Cardiac septum (tissue), 1 donor: ENCODE data around the gene INO80C. TPM values are rescaled to one million over a fixed set of nuclear protein-coding genes. Genes with fewer than 3 reads are reported as not detected.

ENCODE experiments used
- DNase-seq: peaks from one replicate; pipeline ENCODE4 v3.0.0-alpha.2; 2020; ENCODE audit warnings: low spot score
- intact Hi-C: fragments of 100-400 bp; cut with DNase I; formaldehyde crosslinking; loops from one replicate; pipeline ENCODE4 v1.14.0; 2022
- total RNA-seq: library from RNA; stranded (reverse); fragmentation: NEBNext Ultra II Directional; extraction: Animal tissue kit (Norgen Biotek cat#: 25700); gene quantifications from one replicate; pipeline ENCODE4 v1.2.1, GENCODE V29; 2021
- donor health status: DM: no; HTN: no; CAD: no.

The INO80C gene
- total RNA-seq, 1 donor from 2014 or later, result 21.8 TPM

DNA sequence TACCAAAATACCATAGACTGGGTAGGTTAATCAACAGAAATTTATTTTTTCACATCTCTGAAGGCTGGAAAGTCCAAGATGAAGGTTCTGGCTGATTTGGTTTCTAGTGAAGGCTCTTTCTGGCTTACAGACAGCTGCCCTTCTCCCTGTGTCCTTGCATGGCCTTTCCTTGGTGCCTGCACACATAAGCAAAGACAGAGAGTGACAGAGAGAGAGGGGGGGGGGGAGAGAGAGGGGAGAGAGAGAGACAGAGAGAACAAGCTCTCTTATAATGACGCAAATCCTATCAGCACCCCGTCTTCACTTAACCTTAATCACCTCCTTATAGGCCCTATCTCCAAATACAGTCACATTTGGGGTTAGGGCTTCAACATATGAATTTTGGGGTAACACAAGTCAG is 53.9 kb downstream of the INO80C start:
- no peak for DNase-seq
- intact Hi-C loops, result no loop called here

DNA sequence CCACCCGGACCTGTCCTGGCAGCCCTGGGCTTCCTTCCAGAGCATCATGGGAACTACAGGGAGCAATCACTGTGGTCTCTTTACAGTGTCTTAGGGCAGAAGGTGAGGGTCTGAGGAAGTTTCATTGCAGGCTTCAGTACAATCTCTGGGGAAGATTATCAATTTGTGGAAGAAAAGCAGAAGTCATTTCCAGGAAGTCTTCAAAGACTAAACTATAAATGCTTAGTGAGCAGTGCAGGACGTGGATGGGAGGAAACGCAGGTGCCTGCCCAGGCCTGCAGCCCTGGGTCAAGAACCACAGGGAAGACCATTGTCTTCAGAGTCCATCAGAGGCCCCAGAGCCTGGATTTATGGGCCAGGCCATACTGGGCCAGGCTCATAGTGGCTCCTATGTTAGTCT is 54.3 kb downstream of the INO80C start:
- DNase-seq, result no peak
- intact Hi-C loops, result no loop called here

DNA sequence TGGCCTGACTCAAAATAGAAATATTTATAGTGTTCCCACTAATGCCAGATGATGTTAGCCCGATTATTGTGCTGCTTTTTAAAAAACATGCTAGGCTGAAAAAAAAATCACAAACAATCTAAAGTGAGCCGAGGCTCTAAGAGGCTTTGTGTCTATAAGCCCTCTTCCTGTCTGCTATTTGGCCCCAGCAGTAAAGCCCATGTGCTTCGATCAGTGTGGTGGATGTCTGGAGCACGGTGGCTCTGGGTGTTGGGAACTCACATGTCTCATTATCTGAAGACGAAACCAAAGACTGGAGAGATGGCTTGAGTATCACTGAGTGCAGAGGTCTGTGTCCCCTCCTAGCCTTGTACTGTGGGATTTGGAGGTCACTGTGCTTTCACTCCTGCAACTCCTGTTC is 55.1 kb downstream of the INO80C start:
- no peak for DNase-seq
- intact Hi-C loops, result no loop called here

DNA sequence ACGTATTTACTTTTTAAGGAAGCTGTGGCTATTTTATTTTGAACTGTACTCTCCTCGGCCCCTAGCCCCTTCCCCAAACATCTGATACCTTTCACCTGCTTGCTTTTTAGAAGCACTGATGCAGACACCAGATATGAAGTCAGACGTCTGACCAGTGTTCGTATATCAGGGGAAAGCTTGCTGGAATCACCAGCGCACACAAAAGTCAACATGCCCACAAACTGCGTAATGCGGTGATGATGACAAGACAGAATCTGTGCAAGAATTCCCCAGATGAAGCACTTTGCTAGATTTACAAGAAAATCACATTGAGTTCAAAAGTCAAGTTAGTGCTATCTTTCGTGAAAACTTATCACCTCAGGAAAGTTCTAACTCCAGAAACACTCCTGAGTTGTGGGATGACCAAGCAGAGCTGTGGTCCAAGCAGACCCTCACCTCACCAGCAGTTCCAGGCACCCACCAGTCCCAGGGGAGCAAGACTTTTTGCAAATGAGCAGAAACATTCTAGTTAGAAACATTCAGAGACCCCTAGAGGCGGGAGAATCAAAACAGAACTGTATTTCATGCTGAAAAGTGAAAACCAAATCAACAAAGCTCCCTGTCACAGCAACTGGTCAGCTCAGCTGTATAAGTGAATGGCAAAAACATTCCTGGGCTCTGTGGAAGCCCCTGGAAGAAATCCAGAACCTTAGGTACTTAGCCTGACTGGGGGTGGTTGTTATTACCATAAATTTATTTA is 55.7 kb downstream of the INO80C start:
- intact Hi-C loops, result no loop called here
- no peak for DNase-seq

DNA sequence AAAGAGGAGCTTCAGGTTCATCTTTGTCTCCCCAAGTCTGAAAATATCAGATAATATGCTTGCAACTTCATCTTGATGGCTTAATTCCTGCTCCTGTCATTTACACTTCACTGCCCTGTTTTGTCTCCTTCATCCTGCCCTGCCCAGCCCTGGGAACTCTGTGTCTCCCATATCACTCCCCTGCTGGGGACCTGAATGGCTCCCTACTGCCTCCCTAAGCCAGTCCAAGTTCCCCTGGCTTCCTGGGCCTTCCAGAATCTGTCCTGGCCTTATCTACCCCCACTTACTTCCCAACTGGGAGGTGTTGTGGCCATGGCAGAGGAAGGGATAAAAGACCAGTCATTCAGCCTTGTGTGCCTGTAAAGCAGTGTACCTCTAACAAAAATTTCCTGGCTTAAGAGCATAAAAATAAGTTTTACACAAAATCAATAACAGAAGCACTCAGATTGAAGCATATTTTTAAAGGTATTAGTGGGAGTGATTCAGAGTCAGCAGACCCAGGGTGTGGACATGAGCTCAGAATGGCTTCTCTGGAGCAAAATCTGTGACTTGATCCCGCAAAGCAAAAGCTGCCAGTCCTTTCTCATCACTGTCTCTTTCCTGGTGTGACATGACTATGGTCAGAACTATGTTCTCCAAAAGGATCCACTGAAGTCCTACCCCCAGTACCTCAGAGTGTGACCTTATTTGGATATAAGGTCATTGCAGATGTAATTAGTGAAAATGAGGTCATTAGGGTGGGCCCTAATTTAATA is 59.1 kb downstream of the INO80C start:
- intact Hi-C loops, result no loop called here
- DNase-seq, result no peak

DNA sequence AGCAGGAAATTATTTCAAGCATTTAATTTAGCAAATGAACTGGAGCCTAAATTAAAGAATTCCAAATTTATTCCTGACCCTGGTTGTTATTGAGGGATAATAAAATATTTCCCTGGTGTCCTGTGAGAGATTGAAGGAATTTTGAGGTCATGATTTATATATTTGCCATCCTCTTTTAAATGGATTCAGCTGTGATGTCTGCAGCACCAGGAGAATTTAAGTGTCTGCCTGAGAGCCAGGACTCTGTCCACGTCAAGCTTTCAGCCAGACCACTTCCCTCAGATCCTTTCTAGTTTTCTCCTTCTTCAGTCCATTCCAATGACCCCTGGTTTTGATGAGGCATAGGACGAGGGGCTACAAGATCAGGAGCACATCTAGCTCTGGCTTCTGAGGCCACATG is 59.9 kb downstream of the INO80C start:
- no peak for DNase-seq
- intact Hi-C loops, result no loop called here

DNA sequence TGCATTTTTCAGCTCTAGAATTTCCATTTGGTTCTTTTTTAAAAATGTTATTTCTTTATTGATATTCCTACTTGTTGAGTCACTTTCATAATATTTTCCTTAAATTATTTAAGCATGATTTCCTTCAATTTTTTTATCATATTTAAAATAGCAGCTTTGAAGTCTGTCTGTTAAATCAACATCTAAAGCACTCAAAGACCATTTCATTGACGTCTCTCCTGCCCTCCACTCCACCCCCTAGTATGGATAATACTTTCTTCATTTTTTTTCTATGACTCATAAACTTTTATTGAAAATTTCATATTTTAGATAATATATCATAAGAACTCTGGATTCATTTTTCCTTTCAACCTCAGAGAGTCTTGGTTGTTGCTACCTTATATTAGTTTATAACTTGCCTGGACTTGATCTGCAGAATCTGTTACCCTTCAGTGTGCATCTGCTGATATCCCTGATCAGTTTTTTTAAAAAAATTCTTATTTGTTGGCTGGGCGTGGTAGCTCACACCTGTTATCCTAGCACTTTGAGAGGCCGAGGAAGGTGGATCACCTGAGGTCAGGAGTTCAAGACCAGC is 61.6 kb downstream of the INO80C start:
- DNase-seq, result no peak
- intact Hi-C loops, result no loop called here

DNA sequence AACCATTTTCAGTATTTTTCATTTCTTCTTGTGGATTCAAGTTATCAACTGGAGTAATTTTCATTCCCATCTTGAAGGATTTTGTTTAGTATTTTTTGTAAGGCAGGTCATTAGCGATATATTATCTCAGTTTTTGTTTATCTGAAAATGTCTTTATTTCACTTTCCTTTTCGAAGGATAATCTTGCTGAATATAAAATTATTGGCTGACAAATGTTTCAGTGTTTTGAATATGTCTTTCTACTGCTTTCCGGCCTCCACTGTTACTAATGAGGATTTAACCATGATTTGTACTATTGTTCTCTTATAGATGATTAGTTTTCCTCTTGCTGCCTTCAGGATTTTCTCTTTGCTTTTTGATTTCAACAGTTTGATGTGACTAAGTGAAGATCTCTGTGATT is 62.4 kb downstream of the INO80C start:
- intact Hi-C loops, result no loop called here
- no peak for DNase-seq

DNA sequence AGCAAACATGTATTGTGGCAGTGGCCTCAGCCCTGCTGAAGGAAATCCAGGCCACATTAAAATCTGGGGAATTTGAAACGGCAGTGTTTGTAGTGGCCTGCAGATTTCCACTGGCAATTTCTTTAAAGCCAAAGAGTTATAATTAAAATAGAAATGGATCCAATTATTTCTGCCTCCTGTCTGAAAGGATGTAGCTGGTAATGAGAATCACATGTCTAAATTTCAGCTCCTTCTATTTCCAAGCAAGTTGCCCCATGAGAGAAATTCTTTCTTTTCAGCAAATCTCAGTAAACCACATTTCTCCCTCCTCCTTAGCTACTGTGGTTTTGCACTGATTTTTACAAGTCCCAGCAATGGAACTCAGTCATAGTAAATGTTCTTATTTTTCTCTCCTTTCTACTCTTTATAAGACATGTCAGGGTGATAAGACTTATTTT is 65.2 kb downstream of the INO80C start:
- intact Hi-C loops, result no loop called here
- DNase-seq, result no peak

DNA sequence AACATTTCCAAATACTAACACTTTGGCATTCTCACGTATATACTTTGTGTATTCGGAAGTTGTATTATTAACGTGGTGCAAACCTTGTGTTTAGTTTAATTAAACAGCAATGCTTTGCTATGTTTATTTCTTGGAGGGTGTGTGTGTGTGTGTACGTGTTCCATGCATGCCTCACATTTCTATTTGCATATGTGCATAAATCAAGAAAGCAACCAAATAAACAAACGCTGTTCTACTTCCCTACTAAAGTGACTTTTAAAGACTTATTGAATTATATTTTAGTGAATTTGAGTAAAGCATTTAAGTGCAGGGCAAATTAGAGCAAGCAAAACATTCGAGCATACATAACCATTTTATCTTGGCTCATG is 66.4 kb downstream of the INO80C start:
- no peak for DNase-seq
- intact Hi-C loops, result no loop called here

DNA sequence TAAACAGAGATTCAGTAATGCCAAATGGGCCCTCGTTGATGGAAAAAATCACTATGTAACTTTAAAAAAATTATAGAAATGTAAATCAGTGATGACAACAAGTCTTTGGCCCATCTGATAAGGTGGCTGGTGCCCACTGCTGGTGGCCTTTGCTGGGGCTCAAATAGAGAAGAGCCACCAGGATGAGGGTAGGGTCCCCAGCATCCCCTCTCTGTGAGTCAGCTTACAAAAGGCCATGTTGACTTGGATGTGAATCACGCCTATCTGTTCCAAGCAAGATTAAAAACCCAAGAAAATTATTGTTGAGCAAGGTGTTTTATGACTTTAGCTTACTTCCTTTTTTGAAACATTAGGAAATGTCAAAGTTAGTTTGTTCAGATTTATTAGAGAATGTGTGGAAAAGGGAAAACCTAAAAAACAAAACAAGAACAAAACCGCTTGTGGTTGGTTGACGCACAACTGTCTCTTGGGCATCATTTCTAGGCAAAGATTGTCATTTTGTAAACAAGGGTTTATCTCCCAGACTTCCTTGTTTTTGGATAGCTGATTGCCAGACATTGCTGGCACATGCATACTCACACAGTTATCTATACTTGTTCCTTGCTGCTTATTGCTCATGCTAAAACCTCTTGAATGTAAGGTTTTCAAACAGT is 66.9 kb downstream of the INO80C start:
- no peak for DNase-seq
- intact Hi-C loops, result no loop called here

DNA sequence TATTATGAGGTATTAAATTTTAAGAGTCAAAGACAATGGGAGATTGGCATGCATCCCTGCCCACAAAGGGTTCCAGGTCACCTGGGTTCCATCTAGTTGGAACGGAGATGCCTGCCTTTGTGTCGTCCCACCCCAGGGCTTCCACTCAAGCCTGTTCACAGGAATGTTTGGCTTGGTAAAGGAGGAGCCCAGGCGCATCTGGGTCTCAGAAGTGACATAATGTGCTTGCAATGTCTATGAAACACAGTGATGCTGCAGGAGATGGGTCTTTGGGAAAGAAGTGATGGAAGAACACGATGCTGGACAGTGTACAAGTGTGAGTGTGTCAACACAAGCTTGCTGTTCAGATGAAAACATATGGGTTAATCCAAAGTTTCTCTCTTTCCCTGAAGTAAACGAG is 71.0 kb downstream of the INO80C start:
- intact Hi-C loops, result no loop called here
- DNase-seq, result no peak

DNA sequence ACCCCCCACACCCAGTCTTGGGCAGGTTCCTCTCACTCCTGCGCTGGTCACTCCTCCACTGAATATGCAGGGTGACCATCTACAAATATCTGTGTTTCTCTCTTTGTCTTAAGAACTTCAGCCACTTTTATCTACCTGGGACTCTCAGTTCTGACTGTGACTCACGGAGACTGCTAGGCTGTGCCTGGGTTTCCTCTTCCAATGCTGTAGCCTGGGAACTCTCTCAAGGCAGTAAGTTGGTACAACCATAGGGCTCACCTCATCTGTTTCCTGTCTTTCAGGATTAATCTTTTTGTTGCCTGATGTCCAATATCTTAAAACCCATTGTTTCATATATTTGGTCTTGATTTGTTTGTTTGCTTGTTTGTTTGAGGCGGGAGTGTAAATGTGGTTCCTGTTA is 73.4 kb downstream of the INO80C start:
- DNase-seq, result no peak
- intact Hi-C loops, result no loop called here

DNA sequence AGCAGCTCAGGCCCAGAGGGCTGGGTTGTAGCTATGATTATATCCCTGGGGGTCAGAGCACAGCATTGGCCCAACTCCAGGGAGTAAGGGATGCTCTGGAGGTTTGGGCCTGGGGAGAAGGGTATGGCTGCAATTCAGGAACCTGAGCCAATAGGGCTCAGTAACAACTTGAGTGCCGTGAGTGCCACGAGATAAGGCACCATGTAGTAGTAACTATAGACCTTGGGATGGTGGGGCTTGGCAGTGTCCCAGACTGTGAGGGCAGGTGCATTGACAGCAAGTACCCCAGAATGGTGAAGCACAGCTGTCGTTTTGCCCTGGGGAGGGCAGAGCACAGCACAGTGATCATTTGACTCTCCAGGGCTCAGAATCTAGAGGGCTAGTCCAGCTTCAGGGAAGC is 75.5 kb downstream of the INO80C start:
- intact Hi-C loops, result no loop called here
- DNase-seq, result no peak

DNA sequence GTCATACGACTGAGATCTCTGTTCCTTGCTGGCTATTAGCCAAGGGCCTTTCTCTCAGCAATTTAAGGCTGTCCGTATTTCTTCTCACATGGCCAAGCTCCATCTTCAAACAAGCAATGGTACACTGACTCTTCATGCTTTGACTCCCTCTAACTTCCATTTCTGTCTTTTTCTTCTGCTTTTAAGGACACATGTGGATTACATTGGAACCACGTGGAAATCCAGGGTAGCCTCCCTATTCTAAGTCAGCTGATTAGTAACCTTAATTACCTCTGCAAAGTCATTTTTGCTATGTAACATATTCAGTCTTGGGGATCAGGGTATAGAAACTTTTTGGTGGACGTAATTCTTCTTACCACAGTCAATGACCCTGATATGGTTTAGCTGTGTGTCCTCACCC is 79.2 kb downstream of the INO80C start:
- no peak for DNase-seq
- intact Hi-C loops, result no loop called here

Other genes starting within 250 kb of the INO80C start
- 18.6 TPM for gene ZSCAN30, start 207.7 kb downstream of the INO80C start, total RNA-seq
- 44.2 TPM for gene ZNF24, start 153.5 kb downstream of the INO80C start, total RNA-seq
- 1.0 TPM for gene ZNF396, start 120.6 kb downstream of the INO80C start, total RNA-seq
- gene GALNT1, start 83.8 kb upstream of the INO80C start, total RNA-seq, result 46.6 TPM